Trophoblast cell (in vitro differentiated cells and primary cell): ENCODE measurements around the gene SH3BP1.

ENCODE experiments used
- DNase-seq, 2 donors: peaks; one replicate each; pipeline ENCODE4 v3.0.0-alpha.2; 2016
- H2AFZ ChIP-seq: 2 replicates; pipeline ENCODE4 v1.6.1; 2013; ENCODE audit warnings: low read length, moderate library complexity, mild to moderate bottlenecking; ENCODE audit not compliant: insufficient read depth, poor library complexity
- H2AK5ac ChIP-seq: 2 replicates; pipeline ENCODE4 v1.6.1; 2013; ENCODE audit warnings: mild to moderate bottlenecking, low read length
- H2BK120ac ChIP-seq: 2 replicates; pipeline ENCODE4 v1.6.1; 2013; ENCODE audit warnings: low read length, mild to moderate bottlenecking, moderate library complexity; ENCODE audit not compliant: insufficient read depth, poor library complexity
- H2BK12ac ChIP-seq: 2 replicates; pipeline ENCODE4 v1.6.1; 2013; ENCODE audit warnings: mild to moderate bottlenecking, low read length, moderate library complexity
- H2BK5ac ChIP-seq: 2 replicates; pipeline ENCODE4 v1.6.1; 2013; ENCODE audit warnings: low read length, low read depth, moderate library complexity, mild to moderate bottlenecking; ENCODE audit not compliant: poor library complexity
- H3K14ac ChIP-seq: 2 replicates; pipeline ENCODE4 v1.6.1; 2013; ENCODE audit warnings: mild to moderate bottlenecking, low read length
- H3K18ac ChIP-seq: 2 replicates; pipeline ENCODE4 v1.6.1; 2013; ENCODE audit warnings: mild to moderate bottlenecking, low read length
- H3K23ac ChIP-seq: 2 replicates; pipeline ENCODE4 v1.6.1; 2013; ENCODE audit warnings: low read length
- H3K27ac ChIP-seq: 2 replicates; pipeline ENCODE4 v1.5.1; 2013; ENCODE audit warnings: low read depth, mild to moderate bottlenecking, inconsistent platforms, low read length, moderate library complexity
- H3K27me3 ChIP-seq: 2 replicates; pipeline ENCODE4 v1.6.1; 2013; ENCODE audit warnings: inconsistent platforms, mild to moderate bottlenecking, low read length, moderate library complexity; ENCODE audit not compliant: insufficient read depth
- H3K36me3 ChIP-seq, 2 experiments: 1 replicate in 1 of 2; 2 replicates in 1 of 2; pipeline ENCODE4 v1.6.1; 2013; ENCODE audit warnings: low read length in 2 of 2, mild to moderate bottlenecking in 2 of 2, moderate library complexity in 1 of 2; ENCODE audit not compliant: insufficient read depth in 2 of 2, control insufficient read depth in 1 of 2
- H3K4ac ChIP-seq: 2 replicates; pipeline ENCODE4 v1.6.1; 2013; ENCODE audit warnings: low read depth, mild to moderate bottlenecking, low read length, moderate library complexity
- H3K4me1 ChIP-seq, 2 experiments: 1 replicate in 1 of 2; 2 replicates in 1 of 2; pipeline ENCODE4 v1.6.1; 2013; ENCODE audit warnings: low read length in 2 of 2, mild to moderate bottlenecking in 2 of 2, moderate library complexity in 1 of 2; ENCODE audit not compliant: insufficient read depth in 2 of 2, control insufficient read depth in 1 of 2
- H3K4me2 ChIP-seq: 2 replicates; pipeline ENCODE4 v1.6.1; 2013; ENCODE audit warnings: inconsistent platforms, mild to moderate bottlenecking, low read length, moderate library complexity
- H3K4me3 ChIP-seq: 2 replicates; pipeline ENCODE4 v1.5.1; 2013; ENCODE audit warnings: mild to moderate bottlenecking, low read depth, low read length, inconsistent platforms
- H3K79me1 ChIP-seq: one replicate; pipeline ENCODE4 v1.6.1; 2013; ENCODE audit warnings: low read length
- H3K79me2 ChIP-seq: 2 replicates; pipeline ENCODE4 v1.6.1; 2013; ENCODE audit warnings: low read length, mild to moderate bottlenecking; ENCODE audit not compliant: control insufficient read depth, insufficient read depth, poor library complexity
- H3K9ac ChIP-seq: 2 replicates; pipeline ENCODE4 v1.6.1; 2013; ENCODE audit warnings: mild to moderate bottlenecking, low read length
- H3K9me3 ChIP-seq: 2 replicates; pipeline ENCODE4 v1.6.1; 2013; ENCODE audit warnings: low read depth, mild to moderate bottlenecking, control low read depth, inconsistent platforms, low read length; ENCODE audit not compliant: insufficient read depth
- H4K12ac ChIP-seq: 2 replicates; pipeline ENCODE4 v1.6.1; 2013; ENCODE audit warnings: low read depth, mild to moderate bottlenecking, low read length, moderate library complexity
- H4K8ac ChIP-seq: 2 replicates; pipeline ENCODE4 v1.6.1; 2013; ENCODE audit warnings: low read depth, mild to moderate bottlenecking, low read length, moderate library complexity
- H4K91ac ChIP-seq: one replicate; pipeline ENCODE4 v1.6.1; 2013; ENCODE audit warnings: low read depth, mild to moderate bottlenecking, low read length, moderate library complexity
- WGBS: extraction: QIAGEN DNeasy Blood & Tissue Kit; methylation state at CpG from one replicate; pipeline ENCODE4 v1.1.7; 2013; ENCODE audit warnings: missing lambda C conversion rate; ENCODE audit not compliant: insufficient read length, insufficient coverage; ENCODE audit errors: extremely low coverage; 5-methylcytosine and 5-hydroxymethylcytosine counted together

SH3BP1 gene

DNA sequence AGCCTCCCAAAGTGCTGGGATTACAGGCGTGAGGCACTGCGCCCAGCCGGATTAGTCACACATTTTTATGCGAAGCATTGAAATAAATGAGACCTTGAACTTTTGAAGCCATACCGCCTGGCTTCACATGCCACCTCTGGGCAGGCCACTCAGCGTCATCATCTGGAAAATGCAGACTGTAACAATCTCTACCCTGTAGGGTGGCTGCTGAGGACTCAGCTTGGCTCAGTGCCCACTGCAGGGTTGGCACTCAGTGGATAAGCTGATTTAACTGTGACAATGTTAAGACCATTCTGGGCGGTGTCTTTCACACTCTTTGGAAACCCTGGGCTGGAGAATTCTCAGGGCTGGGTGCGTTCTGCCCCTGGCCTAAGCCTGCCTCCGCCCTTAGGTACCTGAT lies 8.5 kb downstream of the SH3BP1 start:
- no peak overlapping the region for H2BK120ac ChIP-seq
- H2AFZ ChIP-seq, result no peak overlapping the region
- H3K9ac ChIP-seq, result no peak overlapping the region
- no peak overlapping the region for H3K27ac ChIP-seq
- H3K79me1 ChIP-seq, result no peaks in the 10 kb centered on the region
- no peak overlapping the region for H4K8ac ChIP-seq
- no peak overlapping the region for H4K12ac ChIP-seq
- no peaks in the 10 kb centered on the region for H3K4me1 ChIP-seq
- H3K36me3 ChIP-seq, result peaks cover 77 to 78% of the 10 kb centered on the region in 2 experiments
- no peaks in the 10 kb centered on the region for H3K79me2 ChIP-seq
- H3K4ac ChIP-seq, result no peak overlapping the region
- H3K9me3 ChIP-seq, result peaks cover 4% of the 10 kb centered on the region
- H3K18ac ChIP-seq, result no peak overlapping the region
- H4K91ac ChIP-seq, result no peak overlapping the region
- DNase-seq, result no peak
- no peak overlapping the region for H3K23ac ChIP-seq
- no peaks in the 10 kb centered on the region for H3K27me3 ChIP-seq
- no peak overlapping the region for H2BK5ac ChIP-seq
- H3K14ac ChIP-seq, result no peak overlapping the region
- H3K4me2 ChIP-seq, result no peak overlapping the region
- H3K4me3 ChIP-seq, result no peak overlapping the region
- no peak overlapping the region for H2BK12ac ChIP-seq
- WGBS, result no CpG with 5 or more reads among the region's 9 CpGs
- no peak overlapping the region for H2AK5ac ChIP-seq

DNA sequence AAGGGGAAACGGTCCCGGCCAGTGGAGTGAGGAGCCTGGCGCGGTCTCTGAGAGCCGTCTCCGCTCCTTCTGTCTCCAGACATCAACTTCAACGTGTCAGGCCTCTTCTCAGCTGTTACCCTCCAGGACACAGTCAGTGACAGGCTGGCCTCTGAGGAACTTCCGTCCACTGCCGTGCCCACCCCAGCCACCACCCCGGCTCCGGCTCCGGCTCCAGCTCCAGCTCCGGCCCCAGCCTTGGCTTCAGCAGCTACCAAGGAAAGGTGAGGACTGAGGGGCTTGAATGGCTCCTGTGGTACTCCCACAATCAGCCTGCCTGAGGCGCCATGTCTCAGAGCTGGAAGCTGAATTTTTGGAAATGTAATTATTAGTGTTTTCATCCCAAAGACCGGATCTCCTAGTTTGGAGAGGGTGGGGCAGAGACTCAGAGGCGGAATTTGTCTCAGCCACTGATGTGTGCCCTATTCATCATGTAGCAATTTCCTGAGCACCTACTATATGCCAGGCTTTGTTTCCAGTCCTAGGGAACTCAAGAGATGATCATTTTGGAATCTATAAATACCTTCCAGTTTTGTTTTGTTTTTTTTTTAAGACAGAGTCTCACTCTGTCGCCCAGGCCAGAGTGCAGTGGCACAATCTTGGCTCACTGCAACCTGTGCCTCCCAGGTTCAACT lies 11.1 kb downstream of the SH3BP1 start:
- Histone ChIP-seq H3K79me1 (no peaks in the 10 kb centered on the region), H4K8ac (no peak overlapping the region), H3K23ac (no peak overlapping the region), H3K9me3 (peaks cover 4% of the 10 kb centered on the region), H3K14ac (no peak overlapping the region), H3K4me3 (no peak overlapping the region), H3K79me2 (no peaks in the 10 kb centered on the region), H2AFZ (no peak overlapping the region), H2BK120ac (no peak overlapping the region), H3K27ac (no peak overlapping the region), H2AK5ac (no peak overlapping the region), H3K27me3 (no peaks in the 10 kb centered on the region), H3K4ac (no peak overlapping the region), H3K4me1 (no peaks in the 10 kb centered on the region), H3K36me3 (peaks cover 71% of the 10 kb centered on the region in 2 experiments), H2BK5ac (no peak overlapping the region), H4K12ac (no peak overlapping the region), H4K91ac (no peak overlapping the region), H3K9ac (no peak overlapping the region), H3K18ac (no peak overlapping the region), H2BK12ac (no peak overlapping the region), H3K4me2 (no peak overlapping the region)
- DNase-seq, result no peak
- no CpG with 5 or more reads among the region's 17 CpGs for WGBS

DNA sequence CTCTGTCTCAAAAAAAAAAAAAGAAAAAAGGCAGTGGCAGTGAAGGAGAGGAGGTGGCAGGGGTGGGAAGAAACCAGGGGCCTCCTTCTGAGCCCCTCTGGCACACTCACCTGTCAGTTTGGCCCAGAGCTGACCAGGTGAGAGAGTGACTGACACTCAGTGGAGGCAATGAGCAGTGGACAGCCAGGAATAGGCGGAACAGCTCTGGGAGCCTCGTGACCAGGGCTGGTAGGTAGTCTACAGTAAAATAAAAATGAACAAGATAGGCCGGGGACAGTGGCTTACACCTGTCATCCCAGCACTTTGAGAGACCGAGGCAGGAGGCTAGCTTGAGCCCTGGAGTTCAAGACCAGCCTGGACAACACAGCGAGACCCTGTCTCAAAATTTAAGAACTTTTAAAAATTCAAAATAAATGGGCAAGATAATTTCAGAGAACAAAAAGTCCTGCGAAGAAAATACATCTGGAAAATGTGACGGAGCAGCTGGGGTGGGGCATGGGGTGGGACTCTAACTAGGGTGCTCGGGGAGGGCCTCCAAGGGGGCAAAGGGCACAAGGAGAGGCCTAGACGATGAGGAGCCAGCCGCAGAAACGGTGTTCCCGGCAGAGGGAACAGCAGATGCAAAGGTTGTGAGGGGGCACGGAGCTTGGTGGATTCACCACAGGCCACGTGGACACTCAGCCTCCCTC lies 15.2 kb downstream of the SH3BP1 start:
- H3K4me1 ChIP-seq, result peaks cover 8 to 9% of the 10 kb centered on the region in 2 experiments
- no peak overlapping the region for H2AK5ac ChIP-seq
- no peak overlapping the region for H2BK12ac ChIP-seq
- no peak for DNase-seq
- peaks cover 43% of the 10 kb centered on the region in 2 experiments for H3K36me3 ChIP-seq
- no peak overlapping the region for H3K9ac ChIP-seq
- no peak overlapping the region for H3K18ac ChIP-seq
- no peak overlapping the region for H3K4me2 ChIP-seq
- no peak overlapping the region for H3K4ac ChIP-seq
- no peak overlapping the region for H3K4me3 ChIP-seq
- H3K27ac ChIP-seq, result no peak overlapping the region
- H4K8ac ChIP-seq, result no peak overlapping the region
- H2AFZ ChIP-seq, result no peak overlapping the region
- H4K12ac ChIP-seq, result no peak overlapping the region
- no peaks in the 10 kb centered on the region for H3K27me3 ChIP-seq
- no peaks in the 10 kb centered on the region for H3K79me1 ChIP-seq
- no peak overlapping the region for H3K14ac ChIP-seq
- no peak overlapping the region for H3K23ac ChIP-seq
- H3K9me3 ChIP-seq, result peaks cover 5% of the 10 kb centered on the region
- H4K91ac ChIP-seq, result no peak overlapping the region
- peaks cover 3% of the 10 kb centered on the region for H3K79me2 ChIP-seq
- H2BK120ac ChIP-seq, result no peak overlapping the region
- H2BK5ac ChIP-seq, result no peak overlapping the region
- no CpG with 5 or more reads among the region's 14 CpGs for WGBS

DNA sequence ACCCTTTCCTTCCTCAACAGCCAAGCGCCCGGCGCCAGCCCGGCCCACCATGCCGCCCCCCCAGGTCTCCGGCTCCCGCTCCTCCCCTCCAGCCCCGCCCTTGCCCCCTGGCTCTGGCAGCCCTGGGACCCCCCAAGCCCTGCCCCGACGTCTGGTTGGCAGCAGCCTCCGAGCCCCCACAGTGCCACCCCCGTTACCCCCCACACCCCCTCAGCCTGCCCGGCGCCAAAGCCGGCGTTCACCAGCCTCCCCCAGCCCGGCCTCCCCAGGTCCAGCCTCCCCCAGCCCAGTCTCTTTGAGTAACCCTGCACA lies 15.7 kb downstream of the SH3BP1 start:
- no peak overlapping the region for H2BK5ac ChIP-seq
- H2BK12ac ChIP-seq, result no peak overlapping the region
- no peak overlapping the region for H4K91ac ChIP-seq
- WGBS, result no CpG with 5 or more reads among the region's 17 CpGs
- peaks cover 38 to 39% of the 10 kb centered on the region in 2 experiments for H3K36me3 ChIP-seq
- H4K12ac ChIP-seq, result no peak overlapping the region
- no peak overlapping the region for H3K18ac ChIP-seq
- H2BK120ac ChIP-seq, result no peak overlapping the region
- H3K27me3 ChIP-seq, result no peaks in the 10 kb centered on the region
- no peak for DNase-seq
- peaks cover 8 to 9% of the 10 kb centered on the region in 2 experiments for H3K4me1 ChIP-seq
- H3K27ac ChIP-seq, result no peak overlapping the region
- H3K4ac ChIP-seq, result no peak overlapping the region
- no peak overlapping the region for H3K14ac ChIP-seq
- no peak overlapping the region for H3K23ac ChIP-seq
- peaks cover 5% of the 10 kb centered on the region for H3K9me3 ChIP-seq
- no peaks in the 10 kb centered on the region for H3K79me1 ChIP-seq
- no peak overlapping the region for H3K9ac ChIP-seq
- no peak overlapping the region for H4K8ac ChIP-seq
- H3K4me3 ChIP-seq, result no peak overlapping the region
- H2AFZ ChIP-seq, result no peak overlapping the region
- H2AK5ac ChIP-seq, result no peak overlapping the region
- H3K79me2 ChIP-seq, result peaks cover 3% of the 10 kb centered on the region
- H3K4me2 ChIP-seq, result no peak overlapping the region
